ENCODE measurements around the gene SLC44A1. TPM values are rescaled to one million over a fixed set of nuclear protein-coding genes. Genes with fewer than 3 reads are reported as not detected.

The SLC44A1 gene
- total and polyA plus RNA-seq, 10 of the 15 experiments (the other 5 are each of a cell fraction or from before 2014, with no cell fraction given): 2.4 to 21.2 (median 12.4) TPM

GRCh38 chr9:105458404-105458803 is 214.0 kb downstream of the SLC44A1 start:
- Histone ChIP-seq H3K4me2 (ENCODE audit: control insufficient read depth, insufficient read depth) (no peak overlapping the region), H2AFZ (ENCODE audit: control insufficient read depth, low read depth, low read length) (no peak overlapping the region), H3K4me1 (ENCODE audit: control insufficient read depth, insufficient read depth, low read length) (no peaks in the 10 kb centered on the region), H3K9ac (ENCODE audit: control insufficient read depth, insufficient read depth, low read length) (no peak overlapping the region), H3K9me3 (replicated peaks; ENCODE audit: control insufficient read depth, insufficient read depth, low read length) (peaks cover 12% of the 10 kb centered on the region), H3K79me2 (ENCODE audit: control insufficient read depth, insufficient read depth, low read length) (peaks cover 20% of the 10 kb centered on the region), H3K4me3 (no peak overlapping the region), H3K36me3 (ENCODE audit: control insufficient read depth in 2 of 2, insufficient read depth in 2 of 2, low read length in 1 of 2) (peaks cover 0 to 3% of the 10 kb centered on the region in 2 experiments; a peak in 3 of 4 replicates), H3K27me3 (replicated peaks in 1 of 2; ENCODE audit: control insufficient read depth in 2 of 2, insufficient read depth in 2 of 2, low read length in 1 of 2) (no peaks in the 10 kb centered on the region), H3K27ac (ENCODE audit: control insufficient read depth, insufficient read depth) (no peak overlapping the region), H4K20me1 (ENCODE audit: control insufficient read depth, insufficient read depth) (no peaks in the 10 kb centered on the region)
- TF ChIP-seq ATF3 (IDR thresholded peaks at IDR 0.05; ENCODE audit: borderline replicate concordance, extremely low read depth, low read depth, low read length) (no peak), HDGF (IDR thresholded peaks at IDR 0.05) (no peak), CBX5 (IDR thresholded peaks at IDR 0.05; ENCODE audit: low read depth) (no peak), RB1 (IDR thresholded peaks at IDR 0.05; ENCODE audit: borderline replicate concordance) (no peak), ZBED1 (IDR thresholded peaks at IDR 0.05; ENCODE audit: borderline replicate concordance) (no peak), PBX3 (IDR thresholded peaks at IDR 0.05; ENCODE audit: insufficient replicate concordance, low read depth, low read length) (no peak), RAD21 (IDR thresholded peaks at IDR 0.05; ENCODE audit: insufficient read depth, low read depth, low read length) (no peak), SPI1 (IDR thresholded peaks at IDR 0.05; ENCODE audit: borderline replicate concordance, insufficient read depth, low read depth, low read length) (no peak; the same call in 1 of the 2 replicates), PAX5 (IDR thresholded peaks at IDR 0.05; ENCODE audit: borderline replicate concordance, low read depth, low read length) (no peak), NKRF (conservative IDR thresholded peaks at IDR 0.05) (no peak), ASH2L (IDR thresholded peaks at IDR 0.05; ENCODE audit: borderline replicate concordance, low read depth) (no peak), POLR2AphosphoS5 (IDR thresholded peaks at IDR 0.05; ENCODE audit: low read length) (no peak), TARDBP (IDR thresholded peaks at IDR 0.05; ENCODE audit: borderline replicate concordance) (no peak), E2F4 (IDR thresholded peaks at IDR 0.05; ENCODE audit: low read depth, low read length) (no peak)
- ChIA-PET POLR2A (no interaction called here), RAD21 (ENCODE audit: unreplicated experiment) (no interaction called here), SMC1A (ENCODE audit: uncharacterized antibody, unreplicated experiment) (interaction anchor here (0.5 kb wide), 1 partner anchor 21 kb away, joined by 3 read pairs; no protein-coding TSS in a partner anchor), CTCF (interaction anchor here (0.7 kb wide), 1 partner anchor 93 kb away, joined by 3 read pairs; no protein-coding TSS in a partner anchor)
- in situ Hi-C loops (cut with MboI): no loop called here
- DNase-seq (ENCODE audit: low read depth, low spot score): no peak
- 74% methylated on average over 3 of the region's 3 CpGs for WGBS (ENCODE audit: insufficient coverage, insufficient replicate concordance, low lambda C conversion rate, missing lambda C conversion rate)
- BruUV-seq (replicated peaks): no TSS peak
- ATAC-seq: no peak
- no peak for FAIRE-seq
- intact Hi-C loops (cut with micrococcal nuclease; ENCODE audit: unreplicated experiment): no loop called here

Measured in GM12878 (cell line).